SK-N-SH treated with all-trans-retinoic acid at 6 μM for 48 hours (cell line): ENCODE measurements around the gene PAPPA.

Experiments
- ARNTL ChIP-seq: fragments of 450-650 bp; formaldehyde crosslinking; IDR thresholded peaks from 2 replicates; pipeline ENCODE4 v1.5.0; 2020; ENCODE audit warnings: low read depth, mild to moderate bottlenecking, moderate library complexity, borderline replicate concordance
- CSDC2 ChIP-seq: fragments of 250-450 bp; sonication (Bioruptor Pico); IDR thresholded peaks from 2 replicates; pipeline ENCODE4 v1.5.0; 2020; ENCODE audit warnings: mild to moderate bottlenecking, moderate library complexity
- ESRRG ChIP-seq: fragments of 250-450 bp; sonication (Bioruptor Pico); IDR thresholded peaks from 2 replicates; pipeline ENCODE4 v1.6.1; 2021; ENCODE audit warnings: mild to moderate bottlenecking
- ISL1 ChIP-seq: fragments of 250-450 bp; sonication (Bioruptor Pico); IDR thresholded peaks from 2 replicates; pipeline ENCODE4 v2.1.2; 2022; ENCODE audit warnings: mild to moderate bottlenecking, moderate library complexity
- SNAI2 ChIP-seq: fragments of 250-450 bp; sonication (Bioruptor Pico); IDR thresholded peaks from 2 replicates; pipeline ENCODE4 v1.5.0; 2020; ENCODE audit warnings: mild to moderate bottlenecking, moderate library complexity
- TCF4 ChIP-seq: fragments of 250-450 bp; sonication (Bioruptor Pico); IDR thresholded peaks from 2 replicates; pipeline ENCODE4 v1.8.0; 2021; ENCODE audit warnings: mild to moderate bottlenecking, moderate library complexity, borderline replicate concordance
- TOX ChIP-seq: fragments of 250-450 bp; sonication (Bioruptor Pico); IDR thresholded peaks from 2 replicates; pipeline ENCODE4 v1.8.0; 2021; ENCODE audit warnings: mild to moderate bottlenecking, moderate library complexity, borderline replicate concordance
- ZNF565 ChIP-seq: fragments of 450-650 bp; formaldehyde crosslinking; conservative IDR thresholded peaks from 2 replicates; pipeline ENCODE4 v1.5.0; 2020; ENCODE audit warnings: low read depth, mild to moderate bottlenecking, moderate library complexity
- ZNF70 ChIP-seq: fragments of 450-650 bp; formaldehyde crosslinking; IDR thresholded peaks from 2 replicates; pipeline ENCODE4 v1.5.0; 2020; ENCODE audit warnings: mild to moderate bottlenecking, moderate library complexity
- TF ChIP-seq, protein P1 (sequence below): fragments of 250-450 bp; sonication (Bioruptor Pico); IDR thresholded peaks from 2 replicates; pipeline ENCODE4 v1.8.0; 2020; ENCODE audit warnings: mild to moderate bottlenecking, moderate library complexity, borderline replicate concordance

DNA sequence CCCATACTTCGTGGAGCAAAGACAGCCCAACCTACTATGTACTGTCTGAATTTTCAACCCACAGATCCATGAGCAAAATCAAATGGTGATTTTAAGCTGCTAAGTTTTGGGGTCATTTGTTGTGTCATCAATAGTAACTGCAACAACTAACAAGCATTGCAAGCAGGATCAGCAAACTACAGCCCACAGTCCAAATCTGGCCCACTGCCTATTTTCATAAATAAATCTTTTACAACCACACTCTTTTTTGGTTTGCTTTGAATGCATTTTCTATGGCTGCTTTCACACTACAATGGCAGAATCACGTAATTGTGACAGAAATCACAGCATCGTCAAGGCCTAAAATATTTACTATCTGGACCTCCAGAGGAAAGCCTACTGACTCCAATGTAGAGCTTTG is 296.4 kb downstream of the PAPPA start:
- TF ChIP-seq CSDC2 (no peak), TOX (CRISPR knock-in tag) (no peak), ZNF565 (no peak), ARNTL (CRISPR knock-in tag) (no peak), TCF4 (CRISPR knock-in tag) (no peak), ESRRG (CRISPR knock-in tag) (no peak), ZNF70 (no peak), SNAI2 (CRISPR knock-in tag) (no peak), ISL1 (CRISPR knock-in tag) (no peak)
- TF ChIP-seq, protein P1, sequence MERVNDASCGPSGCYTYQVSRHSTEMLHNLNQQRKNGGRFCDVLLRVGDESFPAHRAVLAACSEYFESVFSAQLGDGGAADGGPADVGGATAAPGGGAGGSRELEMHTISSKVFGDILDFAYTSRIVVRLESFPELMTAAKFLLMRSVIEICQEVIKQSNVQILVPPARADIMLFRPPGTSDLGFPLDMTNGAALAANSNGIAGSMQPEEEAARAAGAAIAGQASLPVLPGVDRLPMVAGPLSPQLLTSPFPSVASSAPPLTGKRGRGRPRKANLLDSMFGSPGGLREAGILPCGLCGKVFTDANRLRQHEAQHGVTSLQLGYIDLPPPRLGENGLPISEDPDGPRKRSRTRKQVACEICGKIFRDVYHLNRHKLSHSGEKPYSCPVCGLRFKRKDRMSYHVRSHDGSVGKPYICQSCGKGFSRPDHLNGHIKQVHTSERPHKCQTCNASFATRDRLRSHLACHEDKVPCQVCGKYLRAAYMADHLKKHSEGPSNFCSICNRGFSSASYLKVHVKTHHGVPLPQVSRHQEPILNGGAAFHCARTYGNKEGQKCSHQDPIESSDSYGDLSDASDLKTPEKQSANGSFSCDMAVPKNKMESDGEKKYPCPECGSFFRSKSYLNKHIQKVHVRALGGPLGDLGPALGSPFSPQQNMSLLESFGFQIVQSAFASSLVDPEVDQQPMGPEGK, result no peak
